NCI-H146 treated with DMSO at 0.1 percent for 48 hours (cell line): ENCODE data around the gene RASSF4.

Experiments
- DNase-seq: peaks from one replicate; lab custom pipeline; 2025; ENCODE audit not compliant: unreplicated experiment; lab: John Stamatoyannopoulos, UW

Gene RASSF4, protein sequence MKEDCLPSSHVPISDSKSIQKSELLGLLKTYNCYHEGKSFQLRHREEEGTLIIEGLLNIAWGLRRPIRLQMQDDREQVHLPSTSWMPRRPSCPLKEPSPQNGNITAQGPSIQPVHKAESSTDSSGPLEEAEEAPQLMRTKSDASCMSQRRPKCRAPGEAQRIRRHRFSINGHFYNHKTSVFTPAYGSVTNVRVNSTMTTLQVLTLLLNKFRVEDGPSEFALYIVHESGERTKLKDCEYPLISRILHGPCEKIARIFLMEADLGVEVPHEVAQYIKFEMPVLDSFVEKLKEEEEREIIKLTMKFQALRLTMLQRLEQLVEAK

DNA sequence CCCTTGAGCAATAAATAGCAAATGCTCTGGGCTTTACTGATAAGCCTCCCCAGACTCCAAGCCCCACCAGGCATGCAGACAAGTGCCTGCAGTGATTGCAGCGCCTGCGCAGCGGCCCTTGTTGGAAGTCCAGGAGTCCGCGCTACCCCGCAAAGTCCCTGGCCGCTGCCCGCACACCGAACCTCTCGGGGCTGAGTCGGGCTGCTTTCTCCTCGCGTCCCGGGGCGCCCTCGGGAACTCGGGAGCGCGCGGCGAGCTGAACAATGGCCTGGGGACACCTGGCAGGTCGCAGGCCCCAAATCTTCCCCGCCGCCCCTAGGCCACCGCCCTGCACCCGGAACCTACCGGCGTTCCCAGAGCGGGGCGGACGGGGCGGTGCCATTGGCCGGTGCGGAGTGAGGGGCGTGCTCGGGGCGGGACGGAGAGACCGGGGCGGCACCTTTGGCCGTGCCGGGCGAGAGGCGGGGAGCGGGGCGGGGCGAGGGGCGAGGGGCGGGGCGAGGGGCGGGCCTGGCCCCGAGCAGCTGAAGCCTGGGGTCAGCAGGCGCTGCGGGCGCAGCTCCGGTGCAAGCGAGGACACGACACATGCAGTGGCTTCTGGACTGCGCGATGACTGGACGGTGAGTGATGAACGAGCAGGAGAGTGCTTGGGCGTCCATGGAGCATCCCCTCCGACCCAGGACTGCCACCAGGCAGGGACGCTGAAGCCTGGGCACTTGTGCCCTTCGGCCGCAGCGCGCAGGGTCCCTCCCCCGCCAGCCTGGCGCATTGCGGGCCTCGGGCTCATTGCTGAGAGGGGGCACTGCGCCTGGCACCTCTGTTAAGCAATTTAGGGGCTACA, at the start of gene RASSF4:
Gene RASSF4, plus strand, starts transcription at position 556 of the 841 bp plus-strand sequence. CDS start 10,401 bp downstream, outside the sequence.
- DNase-seq: peak; percentile 64

DNA sequence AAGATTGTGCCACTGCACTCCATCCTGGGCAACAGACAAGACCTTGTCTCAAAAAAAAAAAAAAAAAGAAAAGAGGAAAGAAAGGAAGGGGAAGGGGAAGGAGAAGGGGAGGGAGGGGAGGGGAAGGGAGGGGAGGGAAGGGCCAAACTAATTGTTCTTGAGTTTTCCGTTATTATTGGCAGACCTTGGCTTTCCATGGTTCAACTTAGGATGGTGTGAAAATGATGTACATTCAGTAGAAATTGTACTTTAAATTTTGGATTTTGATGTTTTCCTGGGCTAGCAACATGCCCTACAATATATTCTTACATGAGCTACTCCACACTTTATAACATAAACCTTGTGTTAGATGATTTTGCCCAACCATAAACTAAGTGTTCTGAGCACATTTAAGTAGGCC, 49.7 kb upstream of the RASSF4 start:
- no peak for DNase-seq

DNA sequence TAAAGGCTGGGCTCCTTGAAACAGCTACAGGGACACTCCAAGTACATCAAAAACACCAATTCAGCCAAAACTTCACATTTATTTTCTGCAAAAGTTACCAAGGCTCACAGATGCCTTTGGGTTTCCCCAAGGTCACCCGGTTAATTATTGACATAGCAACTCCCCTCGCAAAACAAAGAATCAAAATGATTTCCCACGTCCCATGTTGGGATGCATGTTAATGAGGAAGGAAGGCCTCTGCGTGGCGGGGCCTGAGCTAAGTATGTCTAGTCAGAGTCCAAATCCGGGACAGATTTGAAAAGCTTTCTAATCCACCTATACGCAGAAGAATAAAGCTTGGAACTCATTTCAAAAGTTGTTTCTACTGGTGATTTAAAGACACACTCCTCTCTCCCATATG, 49.0 kb upstream of the RASSF4 start:
- no peak for DNase-seq

DNA sequence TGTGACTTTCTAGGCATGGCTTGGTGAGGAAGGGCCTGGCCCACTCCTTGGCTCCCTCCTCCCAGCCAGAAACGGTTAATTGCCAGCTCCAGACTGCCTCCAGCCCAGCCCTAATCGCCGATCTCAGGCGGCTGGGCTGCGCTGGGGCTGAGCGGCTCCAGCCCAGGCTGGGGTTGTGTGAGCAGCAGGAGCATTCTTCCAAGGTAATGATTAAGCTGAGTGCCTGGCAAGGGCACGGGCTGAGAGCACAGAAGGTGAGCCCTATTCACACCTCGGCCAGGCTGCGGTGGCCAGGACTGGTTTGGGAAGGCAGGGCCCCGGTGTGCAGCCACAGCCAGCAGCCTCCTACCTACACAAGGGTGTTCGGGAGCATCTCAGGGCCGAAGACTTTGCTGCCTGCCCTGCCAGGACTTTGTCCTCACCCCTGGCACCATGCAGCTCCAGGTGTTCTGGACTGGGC, 48.5 kb upstream of the RASSF4 start, which contains the start of gene TMEM72:
Gene TMEM72, plus strand, starts transcription at position 257 of the 460 bp plus-strand sequence. Its CDS starts 176 bp downstream, at position 433.
- no peak for DNase-seq

DNA sequence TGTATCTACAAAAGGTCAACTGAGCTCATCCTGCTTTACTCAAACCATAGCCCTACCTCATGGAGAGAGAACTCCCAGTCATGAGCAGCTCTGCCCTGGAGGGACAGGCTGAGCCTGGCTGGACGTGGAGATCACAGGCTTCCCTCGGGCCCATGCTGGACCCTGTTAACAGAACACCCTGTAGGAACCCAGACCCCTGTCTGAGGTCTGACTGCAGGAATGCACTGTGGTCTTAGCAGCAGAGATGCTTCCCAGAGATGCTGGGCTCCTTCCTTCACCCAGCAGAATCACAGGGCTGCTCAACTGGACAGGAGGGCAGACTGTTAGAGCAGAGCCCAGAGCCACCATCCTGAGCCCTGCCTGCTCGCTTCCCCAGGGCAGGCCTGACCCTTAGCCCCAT, 47.7 kb upstream of the RASSF4 start:
- DNase-seq: no peak

DNA sequence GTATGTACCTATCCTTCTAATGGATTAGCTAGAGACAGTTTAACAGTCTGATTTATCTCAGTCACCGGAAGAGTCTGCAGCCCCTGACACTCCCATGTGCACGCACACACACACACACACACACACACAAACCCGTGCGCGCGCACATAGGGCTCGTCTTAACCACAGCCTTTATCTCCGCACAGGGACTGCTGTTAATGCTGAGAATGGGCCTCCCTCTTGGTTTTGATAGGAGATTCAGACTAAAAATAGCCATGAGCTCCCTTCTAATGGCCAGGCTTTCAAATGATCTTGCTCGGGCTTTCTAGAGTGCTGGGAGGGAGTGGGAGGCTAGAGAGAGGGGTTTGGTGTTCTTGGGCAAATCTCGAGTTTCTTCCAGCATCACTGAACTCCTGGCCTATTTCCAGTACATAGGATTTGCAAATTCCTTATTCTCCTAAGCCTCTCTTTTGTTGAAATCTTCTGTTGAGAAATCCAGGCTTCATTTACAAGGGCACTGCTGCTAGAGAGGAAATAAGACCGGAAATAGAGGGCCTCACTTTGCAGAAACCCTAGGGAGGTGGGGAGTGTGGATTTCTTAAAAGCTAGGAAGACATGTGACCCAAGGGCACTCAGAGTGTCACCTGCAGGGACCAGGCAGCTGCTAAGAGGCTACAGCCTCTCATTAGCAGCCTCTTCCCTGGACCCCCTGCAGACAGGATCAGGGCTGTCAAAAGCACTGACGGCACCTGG, 46.1 kb upstream of the RASSF4 start:
- DNase-seq: no peak

DNA sequence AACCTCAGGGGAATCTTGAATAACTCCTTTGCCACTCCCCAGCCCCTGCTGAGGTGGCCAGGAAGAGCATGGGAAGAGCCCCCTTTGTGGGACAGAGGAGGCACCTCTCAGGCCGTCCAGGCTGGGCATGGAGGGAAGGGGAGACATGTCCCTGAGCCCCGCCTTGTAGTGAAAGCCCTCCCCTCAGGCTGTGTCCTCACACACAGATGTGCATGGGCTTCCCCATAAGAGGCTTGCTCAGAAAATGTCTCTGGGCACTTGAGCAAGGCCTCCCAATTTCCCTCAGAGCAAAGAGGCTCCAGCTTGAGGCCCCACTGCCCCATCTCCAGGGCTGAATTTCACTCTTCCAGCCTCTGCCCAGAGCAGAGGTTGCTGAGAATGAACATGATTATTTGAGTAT, 44.7 kb upstream of the RASSF4 start:
- DNase-seq: no peak

DNA sequence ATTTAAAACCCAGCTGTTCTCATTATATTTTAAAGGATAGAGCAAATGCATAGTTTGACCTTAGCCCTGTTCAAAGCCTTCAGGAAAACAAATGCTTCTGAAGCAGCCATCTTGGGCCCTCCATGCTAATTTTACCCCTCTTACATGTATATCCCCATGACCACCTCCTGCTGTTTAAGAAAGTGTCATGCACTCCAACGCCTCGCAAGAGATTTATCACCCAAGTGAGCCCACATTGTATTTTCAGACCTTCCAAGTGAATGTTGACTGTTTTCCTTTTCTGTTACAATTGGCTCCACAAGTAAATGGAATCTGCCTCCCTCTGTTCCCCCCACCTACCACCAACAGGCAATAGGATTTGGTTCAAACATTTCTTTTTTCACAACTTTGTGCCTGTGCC, 43.2 kb upstream of the RASSF4 start:
- no peak for DNase-seq

DNA sequence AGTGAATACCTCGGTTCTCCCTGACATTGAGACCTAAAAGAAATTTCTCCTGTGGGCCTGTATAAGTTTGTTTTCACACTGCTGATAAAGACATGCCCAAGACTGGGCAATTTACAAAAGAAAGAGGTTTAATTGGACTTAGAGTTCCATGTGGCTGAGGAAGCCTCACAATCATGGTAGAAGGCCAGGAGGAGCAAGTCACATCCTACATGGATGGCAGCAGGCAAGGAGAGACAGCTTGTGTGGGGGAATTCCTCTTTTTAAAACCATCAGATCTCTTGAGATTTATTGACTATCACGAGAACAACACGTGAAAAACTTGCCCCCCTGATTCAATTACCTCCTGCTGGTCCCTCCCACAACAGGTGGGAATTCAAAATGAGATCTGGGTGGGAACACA, 41.8 kb upstream of the RASSF4 start:
- DNase-seq: no peak

DNA sequence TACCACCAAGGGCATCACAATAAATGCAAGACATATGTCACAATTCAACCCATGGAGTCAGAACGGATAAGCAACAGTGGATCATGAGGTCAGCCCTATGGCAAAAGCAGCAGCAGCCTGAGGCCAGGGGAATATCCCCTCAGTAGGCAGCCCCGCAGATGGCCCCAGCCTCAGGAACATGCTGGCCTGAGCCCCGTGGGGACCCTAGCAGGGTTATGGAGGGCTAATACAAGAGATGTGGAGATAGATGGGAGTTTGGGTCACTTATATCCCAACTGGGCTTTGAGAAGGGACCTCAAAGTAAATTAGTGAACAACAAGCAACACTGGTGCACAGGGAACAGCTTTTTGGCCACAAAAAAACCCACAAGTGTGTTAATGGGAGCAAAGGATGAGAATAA, 39.4 kb upstream of the RASSF4 start:
- DNase-seq: no peak

DNA sequence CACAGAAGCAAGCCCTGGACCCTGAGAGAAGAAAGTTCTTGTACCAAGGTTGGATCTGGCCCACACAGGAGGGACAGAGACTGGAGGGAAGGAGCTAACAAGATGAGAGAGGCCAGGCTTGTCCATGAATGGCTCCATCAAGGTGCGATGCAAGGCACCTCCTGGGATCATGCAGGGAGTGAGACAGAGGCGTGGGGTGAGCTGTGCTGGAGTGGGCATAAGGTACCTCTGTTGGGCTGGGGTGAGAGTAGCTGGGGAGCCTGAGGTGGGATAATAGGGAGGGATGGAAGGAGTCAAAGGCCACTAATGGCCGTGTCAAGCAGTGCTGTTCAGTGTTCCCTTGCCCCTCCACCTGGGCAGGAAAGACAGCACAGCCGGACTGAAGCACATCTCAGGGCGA, 38.5 kb upstream of the RASSF4 start:
- DNase-seq: no peak

DNA sequence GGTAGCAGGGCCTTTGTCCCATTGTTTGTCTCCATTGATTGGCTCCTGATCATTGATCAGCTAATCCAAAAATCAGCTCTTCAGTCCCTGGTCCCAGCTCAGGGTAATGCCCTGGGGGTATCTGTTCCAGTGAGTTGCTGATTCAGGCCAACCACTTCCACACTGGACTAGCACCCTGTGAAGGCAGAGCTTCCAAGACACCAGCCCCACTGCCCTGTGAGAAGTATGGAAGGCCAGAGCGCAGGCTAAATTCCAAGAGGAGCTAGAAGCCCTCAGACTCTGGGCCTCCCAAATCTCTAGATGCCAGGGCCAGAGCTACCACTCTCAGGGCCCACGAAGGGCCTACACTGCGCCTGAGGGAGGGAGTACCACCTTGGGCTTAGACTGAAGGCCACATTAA, 38.1 kb upstream of the RASSF4 start:
- DNase-seq: no peak

DNA sequence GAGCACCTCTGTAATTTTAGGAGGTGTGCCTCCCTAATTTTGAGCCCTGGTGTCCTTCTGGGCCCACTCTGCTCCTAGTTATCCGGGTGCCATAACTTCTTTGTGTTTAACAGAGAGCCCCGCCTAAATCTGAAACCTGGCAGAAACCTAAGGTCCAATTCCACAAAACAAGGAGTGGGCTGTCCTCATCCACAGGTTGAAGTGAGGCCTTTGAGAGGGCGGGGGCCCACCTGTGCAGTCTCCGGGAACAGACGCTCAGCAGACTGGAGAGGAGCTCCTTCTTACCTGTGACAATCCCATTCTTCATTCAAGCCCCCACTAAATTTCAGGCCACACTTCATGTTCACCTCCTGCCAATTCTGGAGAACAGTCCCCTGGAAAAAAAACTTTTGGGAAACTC, 37.6 kb upstream of the RASSF4 start:
- no peak for DNase-seq

DNA sequence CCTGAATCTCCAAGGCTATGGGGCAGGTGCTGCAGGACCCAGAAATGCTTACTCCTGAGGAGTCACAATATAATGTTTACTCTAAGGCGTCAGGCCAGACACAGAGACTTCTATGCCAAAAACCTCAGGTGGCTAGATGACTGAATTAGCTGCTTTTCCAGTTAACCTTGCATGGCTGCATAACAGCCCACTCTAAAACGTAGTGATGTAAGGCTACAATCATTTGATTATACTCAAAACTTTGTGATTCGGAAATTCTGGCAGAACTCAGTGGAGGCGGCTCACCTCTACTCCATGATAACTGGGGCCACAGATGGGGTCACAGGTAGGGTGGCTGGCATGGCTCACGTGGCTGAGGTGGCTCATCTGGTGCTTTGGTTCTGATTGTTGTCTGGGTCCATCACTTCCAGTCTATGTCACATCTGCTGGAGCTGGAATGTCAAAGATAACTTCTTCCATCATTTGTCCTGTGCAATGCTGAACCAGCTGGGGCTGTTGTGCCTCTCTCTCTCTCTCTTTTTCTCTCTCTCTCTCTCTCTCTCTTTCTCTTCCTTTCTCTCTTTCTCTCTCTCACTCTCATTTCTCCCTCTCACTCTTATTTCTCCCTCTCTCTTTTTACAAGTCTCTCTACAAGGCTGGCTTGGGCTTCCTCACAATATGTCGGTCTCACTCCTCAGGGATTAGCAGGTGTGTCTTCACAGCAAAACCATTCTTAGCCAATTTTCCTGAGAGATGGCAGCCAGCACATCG, 36.6 kb upstream of the RASSF4 start:
- DNase-seq: no peak

DNA sequence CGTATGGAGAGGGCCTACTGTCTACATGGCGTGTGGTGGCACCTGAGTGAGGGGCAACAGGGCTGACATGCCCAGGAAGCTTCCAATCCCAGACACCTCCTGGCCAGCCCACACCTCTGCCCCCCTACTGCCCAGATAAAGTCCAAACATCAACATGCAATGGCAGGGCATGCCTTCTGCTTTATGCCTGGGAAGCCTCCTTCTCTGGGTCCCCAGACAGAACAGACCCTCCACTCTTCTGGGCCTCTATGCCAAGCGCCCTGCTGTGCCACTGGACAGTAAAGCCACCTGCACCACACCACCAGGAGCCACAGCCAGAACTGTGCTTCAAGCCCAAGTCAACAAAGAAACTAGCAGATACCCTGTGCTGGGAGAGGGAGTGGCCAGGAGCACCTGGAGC, 36.0 kb upstream of the RASSF4 start:
- DNase-seq: no peak

DNA sequence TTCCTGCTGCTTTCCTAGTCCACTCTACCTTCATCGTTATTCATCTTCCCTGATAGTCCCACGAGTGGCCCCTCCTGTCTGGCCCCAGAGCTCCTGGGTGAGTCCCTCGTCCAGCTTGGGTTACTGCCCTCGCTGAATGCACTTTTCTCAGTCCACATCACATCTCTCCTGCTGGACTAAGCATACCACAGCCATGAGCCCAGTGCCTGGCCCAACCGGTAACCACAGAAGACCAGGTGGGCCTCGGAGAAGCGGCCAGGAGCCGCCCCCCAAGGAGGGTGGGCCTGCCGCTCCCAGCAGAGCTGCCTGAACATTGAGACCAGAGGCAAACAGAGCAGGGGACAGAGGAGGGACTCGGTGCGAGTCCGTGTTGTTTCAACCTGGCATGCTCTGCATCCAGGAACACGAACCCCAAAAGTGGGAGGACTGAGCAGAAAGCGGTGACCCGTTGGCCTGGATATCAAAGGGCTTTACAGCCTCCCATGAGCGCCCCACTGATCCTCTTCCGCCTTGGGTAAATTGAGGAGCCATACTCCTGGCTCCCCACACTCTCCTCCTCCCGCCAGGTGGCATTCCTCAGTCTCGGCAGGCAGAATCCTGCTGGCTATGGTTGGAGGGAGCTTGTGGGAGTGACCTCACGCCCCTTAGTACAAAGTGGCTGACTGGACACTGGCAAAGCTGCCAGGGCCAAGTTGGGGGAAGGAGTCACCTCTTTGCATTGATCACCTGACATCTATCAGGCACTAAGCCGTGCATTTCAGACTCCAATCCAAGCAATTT, 35.2 kb upstream of the RASSF4 start:
- DNase-seq: no peak

DNA sequence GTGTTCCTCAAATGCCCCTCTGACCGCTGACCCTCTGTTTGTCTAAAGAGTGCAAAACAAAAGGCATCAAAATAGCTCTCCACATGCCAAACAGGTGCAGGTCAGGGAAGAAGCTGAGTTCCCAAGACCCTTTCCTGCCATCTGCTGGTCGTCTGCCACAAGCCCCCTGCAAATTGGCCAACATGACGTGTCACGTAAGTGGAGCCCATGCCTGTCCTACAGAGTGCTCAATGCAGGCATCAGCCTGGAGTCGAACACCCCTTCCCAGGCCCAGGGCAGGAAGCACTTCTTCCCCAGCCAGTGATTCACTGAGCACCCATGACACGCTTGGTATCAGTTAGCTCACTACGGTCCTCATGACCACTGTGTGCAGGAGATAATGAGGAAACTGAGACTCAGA, 34.4 kb upstream of the RASSF4 start:
- peak; percentile 70 for DNase-seq

DNA sequence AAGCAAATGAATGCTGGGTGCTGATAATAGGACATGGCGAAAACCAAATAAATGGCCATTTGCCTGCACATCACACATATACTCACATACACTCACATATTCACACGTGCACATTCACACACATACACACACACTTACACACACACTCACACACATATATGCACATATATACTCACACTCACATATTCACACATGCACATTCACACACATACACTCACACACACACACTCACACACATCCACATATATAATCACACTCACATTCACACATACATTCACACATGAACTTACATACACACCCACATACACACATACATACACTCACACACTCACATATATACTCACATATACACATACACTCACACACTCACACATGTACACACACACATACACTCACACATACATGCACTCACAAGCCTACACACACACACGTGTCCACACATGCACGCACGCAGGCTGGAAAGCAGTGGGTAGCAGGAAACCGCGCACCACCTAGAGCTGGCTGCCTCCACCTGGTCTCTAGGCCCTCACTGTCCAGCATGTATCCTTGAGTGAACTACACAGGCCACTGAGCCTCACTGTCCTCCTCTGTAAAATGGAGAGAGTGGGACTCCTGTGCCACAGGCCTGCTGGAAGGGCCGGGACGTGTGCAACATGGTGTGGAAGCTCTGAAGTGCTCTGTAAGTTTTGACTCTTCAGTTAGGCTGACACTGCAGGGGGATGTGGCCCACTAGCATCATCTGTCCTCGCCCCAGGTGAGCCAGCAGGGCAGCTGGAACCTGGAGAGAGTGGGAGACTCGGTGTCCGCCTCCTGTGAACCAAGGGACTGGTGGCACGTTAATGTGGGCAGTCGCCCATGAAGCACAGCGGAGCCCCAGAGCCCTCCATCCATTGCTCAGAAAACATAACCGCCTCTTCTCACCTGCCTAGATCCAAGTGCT, 33.5 kb upstream of the RASSF4 start:
- no peak for DNase-seq

DNA sequence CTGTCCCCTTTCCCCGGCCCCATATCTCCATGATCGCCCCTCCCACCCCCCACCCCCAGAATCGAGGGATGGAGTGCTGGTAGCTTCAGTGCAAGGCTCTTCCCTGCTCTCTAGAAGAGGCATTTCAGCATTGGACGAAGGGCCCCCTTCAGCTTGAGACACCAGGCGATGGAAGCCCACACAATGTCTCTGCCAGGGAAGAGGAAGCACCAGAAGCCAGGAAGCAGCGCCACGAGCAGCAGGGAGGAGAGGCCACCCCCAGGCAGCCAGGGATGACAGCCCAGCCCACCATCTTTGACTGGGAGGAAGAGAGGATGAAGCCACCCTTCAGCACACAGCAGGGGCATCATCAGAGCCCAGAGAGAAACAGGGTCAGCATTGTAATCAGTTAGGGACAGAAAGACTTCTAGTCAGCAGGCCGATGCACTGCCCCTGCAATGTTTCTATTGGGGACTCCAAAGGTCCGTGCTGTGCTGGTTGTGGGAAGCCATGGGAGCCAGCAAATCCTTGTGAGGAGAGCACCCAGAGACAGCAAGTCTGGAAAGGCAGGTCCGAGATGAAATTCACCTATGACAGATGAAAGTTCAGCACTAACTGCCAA, 32.8 kb upstream of the RASSF4 start:
- no peak for DNase-seq
